Stomach (tissue), 4 donors: ENCODE data around the gene MSANTD4.

Experiments
- CTCF ChIP-seq, 7 experiments: fragments of 450-650 bp in 4 of 7; fragments of 200-600 bp in 3 of 7; sonication (generic) in 3 of 7; IDR thresholded peaks; one replicate each; pipeline ENCODE4 v1.5.1; 2016 to 2019; ENCODE audit warnings: antibody characterized with exemption in 7 of 7, control low read depth in 2 of 7, mild to moderate bottlenecking in 1 of 7
- EP300 ChIP-seq: sonication (generic); formaldehyde crosslinking; IDR thresholded peaks from one replicate; pipeline ENCODE4 v1.6.1; 2017; ENCODE audit warnings: antibody characterized with exemption
- POLR2A ChIP-seq, 4 donors: fragments of 450-650 bp; IDR thresholded peaks; one replicate each; pipeline ENCODE4 v1.6.1; 2016; ENCODE audit warnings: antibody characterized with exemption in 4 of 4, control low read depth in 2 of 4, mild to moderate bottlenecking in 1 of 4, moderate library complexity in 1 of 4
- POLR2AphosphoS5 ChIP-seq, 3 donors: sonication (generic); formaldehyde crosslinking; IDR thresholded peaks; one replicate each; pipeline ENCODE4 v1.6.1; 2016; ENCODE audit warnings: antibody characterized with exemption in 3 of 3

GRCh38 chr11:105988197-105988596 is 33.8 kb downstream of the MSANTD4 start:
- TF ChIP-seq CTCF (IDR thresholded peaks at IDR 0.05) (no peak), POLR2A (IDR thresholded peaks at IDR 0.05) (no peak), EP300 (no peak), POLR2AphosphoS5 (IDR thresholded peaks at IDR 0.05) (no peak)
